GM18520 (cell line): Measurements from ENCODE around the gene NYAP1.
"Not testable (repeated sequence)": the region's sequence is repeated elsewhere in the genome, so short reads cannot be mapped to it uniquely, and the experiment has no call there.

Source experiments
- ATAC-seq: cut with Tn5 transposase; IDR thresholded peaks from one replicate; pipeline ENCODE4 v1.9.1; 2021; ENCODE audit not compliant: unreplicated experiment

NYAP1 gene

GRCh38 chr7:100540073-100540723 is 56.5 kb downstream of the NYAP1 start:
- no peak for ATAC-seq

GRCh38 chr7:100541309-100541708 is 57.6 kb downstream of the NYAP1 start:
- ATAC-seq: not testable (repeated sequence)

- no peak for ATAC-seq
Observed at GRCh38 chr7:100543586-100543985, 59.9 kb downstream of the NYAP1 start.

GRCh38 chr7:100544386-100544785 is 60.7 kb downstream of the NYAP1 start:
- ATAC-seq: no peak
